Spleen (tissue), 7 donors: Measurements from ENCODE around the gene FRRS1.
"Not testable (repeated sequence)": the region's sequence is repeated elsewhere in the genome, so short reads cannot be mapped to it uniquely, and the experiment has no call there.

Experiments
- POLR2A ChIP-seq, 3 donors: fragments of 450-650 bp; IDR thresholded peaks; one replicate each; pipeline ENCODE4 v1.5.1; 2017; ENCODE audit warnings: antibody characterized with exemption in 3 of 3, mild to moderate bottlenecking in 1 of 3
- POLR2AphosphoS5 ChIP-seq, 3 donors: sonication (generic); formaldehyde crosslinking; IDR thresholded peaks; one replicate each; pipeline ENCODE4 v1.5.1; 2017; ENCODE audit warnings: antibody characterized with exemption in 3 of 3
- TF ChIP-seq, protein P1 (sequence below), 11 experiments: fragments of 200-600 bp in 7 of 11; fragments of 450-650 bp in 4 of 11; sonication (generic) in 4 of 11; IDR thresholded peaks in 8 of 11; conservative IDR thresholded peaks in 3 of 11; 1 replicate in 7 of 11; 2 replicates in 4 of 11; pipeline versions ENCODE4 v1.4.0 to v1.8.0; 2016 to 2021; ENCODE audit warnings: antibody characterized with exemption in 11 of 11, inconsistent platforms in 4 of 11, mild to moderate bottlenecking in 1 of 11
- donor health status: DM: no; HTN: no; CAD: no; lungs with moderate emphysema.
- donor health status: DM: no; HTN: no; CAD: no.
- donor health status: DM: no; HTN: no; CAD: no.

DNA sequence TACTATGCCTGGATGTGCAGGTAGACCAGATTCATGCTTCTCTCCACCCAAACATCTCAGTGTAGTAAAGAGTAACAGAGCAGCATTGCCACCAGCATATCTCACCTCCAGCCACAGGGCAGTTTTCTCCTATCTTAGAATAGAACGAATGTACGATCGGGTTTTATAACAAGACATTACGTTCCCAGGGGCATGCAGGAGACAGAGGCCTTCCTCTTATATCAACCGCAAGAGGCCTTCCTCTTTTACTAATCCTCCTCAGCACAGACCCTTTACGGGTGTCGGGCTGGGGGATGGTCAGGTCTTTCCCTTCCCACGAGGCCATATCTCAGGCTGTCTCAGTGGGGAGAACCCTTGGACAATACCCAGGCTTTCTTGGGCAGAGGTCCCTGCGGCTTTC lies 27.4 kb upstream of the FRRS1 start:
- TF ChIP-seq, protein P1, sequence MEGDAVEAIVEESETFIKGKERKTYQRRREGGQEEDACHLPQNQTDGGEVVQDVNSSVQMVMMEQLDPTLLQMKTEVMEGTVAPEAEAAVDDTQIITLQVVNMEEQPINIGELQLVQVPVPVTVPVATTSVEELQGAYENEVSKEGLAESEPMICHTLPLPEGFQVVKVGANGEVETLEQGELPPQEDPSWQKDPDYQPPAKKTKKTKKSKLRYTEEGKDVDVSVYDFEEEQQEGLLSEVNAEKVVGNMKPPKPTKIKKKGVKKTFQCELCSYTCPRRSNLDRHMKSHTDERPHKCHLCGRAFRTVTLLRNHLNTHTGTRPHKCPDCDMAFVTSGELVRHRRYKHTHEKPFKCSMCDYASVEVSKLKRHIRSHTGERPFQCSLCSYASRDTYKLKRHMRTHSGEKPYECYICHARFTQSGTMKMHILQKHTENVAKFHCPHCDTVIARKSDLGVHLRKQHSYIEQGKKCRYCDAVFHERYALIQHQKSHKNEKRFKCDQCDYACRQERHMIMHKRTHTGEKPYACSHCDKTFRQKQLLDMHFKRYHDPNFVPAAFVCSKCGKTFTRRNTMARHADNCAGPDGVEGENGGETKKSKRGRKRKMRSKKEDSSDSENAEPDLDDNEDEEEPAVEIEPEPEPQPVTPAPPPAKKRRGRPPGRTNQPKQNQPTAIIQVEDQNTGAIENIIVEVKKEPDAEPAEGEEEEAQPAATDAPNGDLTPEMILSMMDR (IDR thresholded peaks at IDR 0.05 in 8 of 11, conservative IDR thresholded peaks at IDR 0.05 in 3 of 11), result not testable (repeated sequence)
- TF ChIP-seq POLR2A, POLR2AphosphoS5 (IDR thresholded peaks at IDR 0.05): not testable (repeated sequence)
